WTC11 (cell line): ENCODE results near the gene TRAPPC13. TPM values are rescaled to one million over a fixed set of nuclear protein-coding genes. Genes with fewer than 3 reads are reported as not detected.
"Not testable (repeated sequence)": the region's sequence is repeated elsewhere in the genome, so short reads cannot be mapped to it uniquely, and the experiment has no call there.

Experiments
- ATAC-seq: fragments of 200-7000 bp; cut with Tn5 transposase; 2 replicates; pipeline ENCODE4 v1.10.0; 2021; ENCODE audit warnings: mild to moderate bottlenecking, moderate library complexity
- CTCF ChIA-PET: fragments of 300-600 bp; sonication (Branson Sonifier 250); formaldehyde crosslinking; loops from one replicate; lab custom pipeline; 2021; ENCODE audit warnings: antibody characterized with exemption; lab: Charles Lee
- POLR2A ChIA-PET: fragments of 350-600 bp; sonication (Branson Sonifier 250); formaldehyde crosslinking; loops from one replicate; lab custom pipeline; 2021; ENCODE audit warnings: antibody characterized with exemption; lab: Charles Lee
- DNase-seq: peaks from one replicate; pipeline ENCODE4 v3.0.0; 2021; ENCODE audit warnings: low spot score
- H3K27ac Mint-ChIP-seq: 2 replicates; pipeline ENCODE4 v1.8.0; 2021; ENCODE audit warnings: mixed read lengths
- H3K27me3 Mint-ChIP-seq: 2 replicates; pipeline ENCODE4 v1.8.0; 2021; ENCODE audit warnings: low read depth, mild to moderate bottlenecking, moderate library complexity, mixed read lengths
- H3K36me3 Mint-ChIP-seq: 2 replicates; pipeline ENCODE4 v1.8.0; 2021; ENCODE audit warnings: mixed read lengths
- H3K4me1 Mint-ChIP-seq: 2 replicates; pipeline ENCODE4 v1.8.0; 2022; ENCODE audit warnings: mixed read lengths
- H3K4me3 Mint-ChIP-seq: 2 replicates; pipeline ENCODE4 v1.8.0; 2021; ENCODE audit warnings: mild to moderate bottlenecking, moderate library complexity, mixed read lengths
- H3K9me3 Mint-ChIP-seq: 2 replicates; pipeline ENCODE4 v1.8.0; 2021; ENCODE audit warnings: mixed read lengths
- ATF1 ChIP-seq: sonication (generic); formaldehyde crosslinking; IDR thresholded peaks from 2 replicates; pipeline ENCODE4 v1.8.1; 2023; ENCODE audit warnings: mild to moderate bottlenecking, moderate library complexity, missing genetic modification reagents
- FOXJ3 ChIP-seq: sonication (generic); formaldehyde crosslinking; IDR thresholded peaks from 2 replicates; pipeline ENCODE4 v1.9.0; 2021; ENCODE audit warnings: missing genetic modification reagents, mild to moderate bottlenecking, borderline replicate concordance
- HMGA2 ChIP-seq: fragments of 250-450 bp; sonication (Bioruptor Pico); IDR thresholded peaks from 2 replicates; pipeline ENCODE4 v1.4.0; 2021; ENCODE audit warnings: mild to moderate bottlenecking, moderate library complexity
- MLX ChIP-seq: sonication (generic); formaldehyde crosslinking; IDR thresholded peaks from 2 replicates; pipeline ENCODE4 v1.8.1; 2023; ENCODE audit warnings: mild to moderate bottlenecking, missing genetic modification reagents, moderate library complexity
- OVOL2 ChIP-seq: fragments of 250-450 bp; sonication (Bioruptor Pico); IDR thresholded peaks from 2 replicates; pipeline ENCODE4 v1.9.0; 2021; ENCODE audit warnings: mild to moderate bottlenecking, borderline replicate concordance
- RELA ChIP-seq: sonication (generic); formaldehyde crosslinking; IDR thresholded peaks from 2 replicates; pipeline ENCODE4 v1.8.1; 2022; ENCODE audit warnings: missing genetic modification reagents, mild to moderate bottlenecking, borderline replicate concordance
- SMAD4 ChIP-seq: sonication (generic); formaldehyde crosslinking; IDR thresholded peaks from 2 replicates; pipeline ENCODE4 v1.8.0; 2022; ENCODE audit warnings: mild to moderate bottlenecking, missing genetic modification reagents
- SOX15 ChIP-seq: fragments of 250-450 bp; sonication (Bioruptor Pico); IDR thresholded peaks from 2 replicates; pipeline ENCODE4 v1.9.0; 2021; ENCODE audit warnings: mild to moderate bottlenecking
- ZNF263 ChIP-seq: sonication (generic); formaldehyde crosslinking; IDR thresholded peaks from 2 replicates; pipeline ENCODE4 v1.8.1; 2022; ENCODE audit warnings: low read depth, mild to moderate bottlenecking, moderate library complexity, missing genetic modification reagents
- ZNF512 ChIP-seq: sonication (generic); formaldehyde crosslinking; IDR thresholded peaks from 2 replicates; pipeline ENCODE4 v1.8.1; 2022; ENCODE audit warnings: missing genetic modification reagents, borderline replicate concordance
- total RNA-seq: library from RNA; stranded (reverse); gene quantifications from 3 replicates; pipeline ENCODE4 v1.2.3, GENCODE V29; 2021
- TF ChIP-seq, protein P1 (sequence below): sonication (generic); formaldehyde crosslinking; conservative IDR thresholded peaks from 2 replicates; pipeline ENCODE4 v1.8.1; 2022; ENCODE audit warnings: mild to moderate bottlenecking, missing genetic modification reagents
- TF ChIP-seq, protein P2 (sequence below): fragments of 200-600 bp; IDR thresholded peaks from 2 replicates; pipeline ENCODE4 v1.8.0; 2022; ENCODE audit warnings: antibody characterized with exemption
- TF ChIP-seq, protein P3 (sequence below): sonication (generic); formaldehyde crosslinking; IDR thresholded peaks from 2 replicates; pipeline ENCODE4 v1.8.0; 2022; ENCODE audit warnings: mild to moderate bottlenecking, missing genetic modification reagents
- TF ChIP-seq, protein P4 (sequence below): fragments of 250-450 bp; sonication (Bioruptor Pico); IDR thresholded peaks from 2 replicates; pipeline ENCODE4 v1.8.0; 2021; ENCODE audit warnings: mild to moderate bottlenecking
- TF ChIP-seq, protein P5 (sequence below): sonication (generic); formaldehyde crosslinking; IDR thresholded peaks from 2 replicates; pipeline ENCODE4 v1.8.1; 2023; ENCODE audit warnings: mild to moderate bottlenecking, missing genetic modification reagents, borderline replicate concordance

The TRAPPC13 gene
- total RNA-seq, 1 experiment from 2014 or later = 18.8 TPM

DNA sequence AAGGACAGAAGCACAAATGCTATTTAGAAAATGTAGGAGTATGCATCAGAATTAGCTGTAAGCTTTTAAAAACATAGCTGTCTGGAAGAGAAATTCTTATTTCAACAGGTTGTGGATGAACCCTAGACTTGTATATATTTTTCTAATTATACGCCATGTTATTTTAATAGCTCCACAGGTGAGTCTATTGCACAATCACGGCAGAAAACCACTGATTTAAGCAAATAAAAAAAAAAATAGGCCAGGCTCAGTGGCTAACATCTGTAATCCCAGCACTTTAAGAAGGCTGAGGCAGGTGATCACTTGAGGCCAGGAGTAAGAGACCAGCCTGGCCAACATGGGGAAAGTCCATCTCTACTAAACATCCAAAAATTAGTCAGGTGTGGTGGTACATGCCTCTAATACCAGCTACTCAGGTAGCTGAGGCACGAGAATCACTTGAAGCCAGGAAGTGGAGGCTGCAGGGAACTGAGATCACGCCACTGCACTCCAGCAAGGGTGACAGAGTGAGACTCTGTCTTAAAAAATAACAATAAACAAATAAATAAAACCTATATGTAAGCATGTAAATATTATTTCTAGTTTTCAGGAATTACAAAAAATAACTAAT lies 12.4 kb upstream of the TRAPPC13 start:
- no peaks in the 10 kb centered on the region for H3K4me1 Mint-ChIP-seq
- ChIA-PET POLR2A (no interaction called here), CTCF (no interaction called here)

DNA sequence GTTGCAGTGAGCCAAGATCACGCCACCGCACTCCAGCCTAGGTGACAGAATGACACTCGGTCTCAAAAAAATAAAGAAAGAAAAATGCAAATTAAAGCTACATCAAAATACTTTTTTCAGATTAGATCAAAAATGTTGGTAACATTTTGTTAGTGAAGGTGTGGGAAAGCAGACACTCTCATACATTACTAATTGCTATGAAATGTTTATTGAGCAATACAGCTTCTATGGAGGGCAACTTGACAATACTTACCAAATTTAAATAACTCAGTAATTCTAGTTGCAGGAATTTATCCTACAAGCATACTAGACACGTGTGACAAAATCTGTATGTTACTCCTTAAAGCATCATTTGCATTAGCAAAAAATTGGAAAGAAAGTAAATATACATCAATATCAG lies 4.8 kb upstream of the TRAPPC13 start:
- Mint-ChIP-seq H3K9me3 (no peaks in the 10 kb centered on the region), H3K4me1 (peaks cover 8% of the 10 kb centered on the region), H3K27me3 (no peaks in the 10 kb centered on the region), H3K27ac (no peak overlapping the region)
- no peak for ATAC-seq
- CTCF ChIA-PET = no interaction called here
- TF ChIP-seq HMGA2 (CRISPR knock-in tag) (no peak), ATF1 (CRISPR knock-in tag) (no peak), MLX (CRISPR knock-in tag) (no peak)
- TF ChIP-seq, protein P1, sequence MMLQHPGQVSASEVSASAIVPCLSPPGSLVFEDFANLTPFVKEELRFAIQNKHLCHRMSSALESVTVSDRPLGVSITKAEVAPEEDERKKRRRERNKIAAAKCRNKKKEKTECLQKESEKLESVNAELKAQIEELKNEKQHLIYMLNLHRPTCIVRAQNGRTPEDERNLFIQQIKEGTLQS (CRISPR knock-in tag) = no peak
- TF ChIP-seq, all 79 proteins: peak for 0
- DNase-seq = no peak
- POLR2A ChIA-PET = no interaction called here
- Mint-ChIP-seq H3K36me3 (no peaks in the 10 kb centered on the region), H3K4me3 (no peak overlapping the region)

More for the DNA sequence above, 12.4 kb upstream of the TRAPPC13 start:
- Mint-ChIP-seq H3K9me3 (no peaks in the 10 kb centered on the region), H3K36me3 (peaks cover 30% of the 10 kb centered on the region), H3K27me3 (no peaks in the 10 kb centered on the region), H3K27ac (no peak overlapping the region), H3K4me3 (no peak overlapping the region)
- no peak for ATAC-seq
- no peak for DNase-seq
- TF ChIP-seq, protein P2, sequence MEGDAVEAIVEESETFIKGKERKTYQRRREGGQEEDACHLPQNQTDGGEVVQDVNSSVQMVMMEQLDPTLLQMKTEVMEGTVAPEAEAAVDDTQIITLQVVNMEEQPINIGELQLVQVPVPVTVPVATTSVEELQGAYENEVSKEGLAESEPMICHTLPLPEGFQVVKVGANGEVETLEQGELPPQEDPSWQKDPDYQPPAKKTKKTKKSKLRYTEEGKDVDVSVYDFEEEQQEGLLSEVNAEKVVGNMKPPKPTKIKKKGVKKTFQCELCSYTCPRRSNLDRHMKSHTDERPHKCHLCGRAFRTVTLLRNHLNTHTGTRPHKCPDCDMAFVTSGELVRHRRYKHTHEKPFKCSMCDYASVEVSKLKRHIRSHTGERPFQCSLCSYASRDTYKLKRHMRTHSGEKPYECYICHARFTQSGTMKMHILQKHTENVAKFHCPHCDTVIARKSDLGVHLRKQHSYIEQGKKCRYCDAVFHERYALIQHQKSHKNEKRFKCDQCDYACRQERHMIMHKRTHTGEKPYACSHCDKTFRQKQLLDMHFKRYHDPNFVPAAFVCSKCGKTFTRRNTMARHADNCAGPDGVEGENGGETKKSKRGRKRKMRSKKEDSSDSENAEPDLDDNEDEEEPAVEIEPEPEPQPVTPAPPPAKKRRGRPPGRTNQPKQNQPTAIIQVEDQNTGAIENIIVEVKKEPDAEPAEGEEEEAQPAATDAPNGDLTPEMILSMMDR = no peak

DNA sequence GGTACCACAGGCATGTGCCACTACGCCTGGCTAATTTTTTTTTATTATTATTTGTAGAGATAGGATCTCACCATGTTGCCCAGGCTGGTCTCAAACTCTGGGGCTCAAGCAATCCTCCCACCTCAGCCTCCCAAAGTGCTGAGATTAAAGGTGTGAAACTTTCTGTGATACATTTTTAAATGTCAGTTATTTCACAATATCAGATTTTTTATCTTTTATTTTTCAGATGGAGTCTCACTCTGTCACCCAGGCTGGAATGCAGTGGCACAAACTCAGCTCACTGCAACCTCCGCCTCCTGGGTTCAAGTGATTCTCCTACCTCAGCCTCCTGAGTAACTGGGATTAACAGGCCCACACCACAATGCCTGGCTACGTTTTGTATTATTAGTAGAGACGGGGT lies 2.9 kb upstream of the TRAPPC13 start:
- H3K27ac Mint-ChIP-seq, ATAC-seq, H3K27me3 Mint-ChIP-seq, CTCF ChIA-PET, H3K36me3 Mint-ChIP-seq, DNase-seq, H3K4me3 Mint-ChIP-seq, POLR2A ChIA-PET, H3K9me3 Mint-ChIP-seq: not testable (repeated sequence)
- peaks cover 14% of the 10 kb centered on the region for H3K4me1 Mint-ChIP-seq

GRCh38 chr5:65623482-65623881 lies 1.3 kb upstream of the TRAPPC13 start:
- H3K27ac Mint-ChIP-seq = peak overlapping the region; percentile 36; the same call in 1 of the 2 replicates
- ATAC-seq (no peak), DNase-seq (no peak)
- peaks cover 3% of the 10 kb centered on the region; the same call in 1 of the 2 replicates for H3K36me3 Mint-ChIP-seq
- POLR2A ChIA-PET = interaction anchor here (0.6 kb wide), 1 partner anchor 100 kb away, joined by 3 read pairs; no protein-coding TSS in a partner anchor
- no peaks in the 10 kb centered on the region for H3K27me3 Mint-ChIP-seq
- H3K9me3 Mint-ChIP-seq = no peaks in the 10 kb centered on the region
- CTCF ChIA-PET = interaction anchor here (0.6 kb wide), 1 partner anchor 99 kb away, joined by 3 read pairs; the partner anchor contains the start of gene NLN
- peaks cover 14% of the 10 kb centered on the region for H3K4me1 Mint-ChIP-seq
- H3K4me3 Mint-ChIP-seq = peak overlapping the region; percentile 99
- TF ChIP-seq ZNF263 (CRISPR knock-in tag) (no peak), ZNF512 (CRISPR knock-in tag) (no peak), ATF1 (CRISPR knock-in tag) (no peak), SMAD4 (CRISPR knock-in tag) (no peak), OVOL2 (no peak), SOX15 (CRISPR knock-in tag) (no peak), RELA (CRISPR knock-in tag) (no peak), FOXJ3 (CRISPR knock-in tag) (no peak)
- TF ChIP-seq, protein P3, sequence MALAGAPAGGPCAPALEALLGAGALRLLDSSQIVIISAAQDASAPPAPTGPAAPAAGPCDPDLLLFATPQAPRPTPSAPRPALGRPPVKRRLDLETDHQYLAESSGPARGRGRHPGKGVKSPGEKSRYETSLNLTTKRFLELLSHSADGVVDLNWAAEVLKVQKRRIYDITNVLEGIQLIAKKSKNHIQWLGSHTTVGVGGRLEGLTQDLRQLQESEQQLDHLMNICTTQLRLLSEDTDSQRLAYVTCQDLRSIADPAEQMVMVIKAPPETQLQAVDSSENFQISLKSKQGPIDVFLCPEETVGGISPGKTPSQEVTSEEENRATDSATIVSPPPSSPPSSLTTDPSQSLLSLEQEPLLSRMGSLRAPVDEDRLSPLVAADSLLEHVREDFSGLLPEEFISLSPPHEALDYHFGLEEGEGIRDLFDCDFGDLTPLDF = no peak
- TF ChIP-seq, protein P4, sequence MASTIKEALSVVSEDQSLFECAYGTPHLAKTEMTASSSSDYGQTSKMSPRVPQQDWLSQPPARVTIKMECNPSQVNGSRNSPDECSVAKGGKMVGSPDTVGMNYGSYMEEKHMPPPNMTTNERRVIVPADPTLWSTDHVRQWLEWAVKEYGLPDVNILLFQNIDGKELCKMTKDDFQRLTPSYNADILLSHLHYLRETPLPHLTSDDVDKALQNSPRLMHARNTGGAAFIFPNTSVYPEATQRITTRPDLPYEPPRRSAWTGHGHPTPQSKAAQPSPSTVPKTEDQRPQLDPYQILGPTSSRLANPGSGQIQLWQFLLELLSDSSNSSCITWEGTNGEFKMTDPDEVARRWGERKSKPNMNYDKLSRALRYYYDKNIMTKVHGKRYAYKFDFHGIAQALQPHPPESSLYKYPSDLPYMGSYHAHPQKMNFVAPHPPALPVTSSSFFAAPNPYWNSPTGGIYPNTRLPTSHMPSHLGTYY (CRISPR knock-in tag) = no peak
- TF ChIP-seq, protein P5, sequence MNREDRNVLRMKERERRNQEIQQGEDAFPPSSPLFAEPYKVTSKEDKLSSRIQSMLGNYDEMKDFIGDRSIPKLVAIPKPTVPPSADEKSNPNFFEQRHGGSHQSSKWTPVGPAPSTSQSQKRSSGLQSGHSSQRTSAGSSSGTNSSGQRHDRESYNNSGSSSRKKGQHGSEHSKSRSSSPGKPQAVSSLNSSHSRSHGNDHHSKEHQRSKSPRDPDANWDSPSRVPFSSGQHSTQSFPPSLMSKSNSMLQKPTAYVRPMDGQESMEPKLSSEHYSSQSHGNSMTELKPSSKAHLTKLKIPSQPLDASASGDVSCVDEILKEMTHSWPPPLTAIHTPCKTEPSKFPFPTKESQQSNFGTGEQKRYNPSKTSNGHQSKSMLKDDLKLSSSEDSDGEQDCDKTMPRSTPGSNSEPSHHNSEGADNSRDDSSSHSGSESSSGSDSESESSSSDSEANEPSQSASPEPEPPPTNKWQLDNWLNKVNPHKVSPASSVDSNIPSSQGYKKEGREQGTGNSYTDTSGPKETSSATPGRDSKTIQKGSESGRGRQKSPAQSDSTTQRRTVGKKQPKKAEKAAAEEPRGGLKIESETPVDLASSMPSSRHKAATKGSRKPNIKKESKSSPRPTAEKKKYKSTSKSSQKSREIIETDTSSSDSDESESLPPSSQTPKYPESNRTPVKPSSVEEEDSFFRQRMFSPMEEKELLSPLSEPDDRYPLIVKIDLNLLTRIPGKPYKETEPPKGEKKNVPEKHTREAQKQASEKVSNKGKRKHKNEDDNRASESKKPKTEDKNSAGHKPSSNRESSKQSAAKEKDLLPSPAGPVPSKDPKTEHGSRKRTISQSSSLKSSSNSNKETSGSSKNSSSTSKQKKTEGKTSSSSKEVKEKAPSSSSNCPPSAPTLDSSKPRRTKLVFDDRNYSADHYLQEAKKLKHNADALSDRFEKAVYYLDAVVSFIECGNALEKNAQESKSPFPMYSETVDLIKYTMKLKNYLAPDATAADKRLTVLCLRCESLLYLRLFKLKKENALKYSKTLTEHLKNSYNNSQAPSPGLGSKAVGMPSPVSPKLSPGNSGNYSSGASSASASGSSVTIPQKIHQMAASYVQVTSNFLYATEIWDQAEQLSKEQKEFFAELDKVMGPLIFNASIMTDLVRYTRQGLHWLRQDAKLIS (CRISPR knock-in tag) = no peak
